Type B pancreatic cell (in vitro differentiated cells): ENCODE data around the gene P2RY11. TPM values are rescaled to one million over a fixed set of nuclear protein-coding genes. Genes with fewer than 3 reads are reported as not detected.

Source experiments
- DNase-seq: peaks from one replicate; pipeline ENCODE4 v3.0.0; 2021; ENCODE audit warnings: mixed read lengths; ENCODE audit not compliant: unreplicated experiment; ENCODE audit errors: extremely low spot score
- H3K27ac Mint-ChIP-seq: 2 replicates; pipeline ENCODE4 v1.8.0; 2021; ENCODE audit warnings: mild to moderate bottlenecking, mixed read lengths
- H3K27me3 Mint-ChIP-seq: 2 replicates; pipeline ENCODE4 v1.8.0; 2021; ENCODE audit warnings: mixed read lengths
- H3K36me3 Mint-ChIP-seq: 2 replicates; pipeline ENCODE4 v1.8.0; 2021; ENCODE audit warnings: mixed read lengths
- H3K4me1 Mint-ChIP-seq: one replicate; pipeline ENCODE4 v1.8.0; 2021; ENCODE audit warnings: mixed read lengths; ENCODE audit not compliant: unreplicated experiment
- H3K4me3 Mint-ChIP-seq: 2 replicates; pipeline ENCODE4 v1.8.0; 2021; ENCODE audit warnings: mild to moderate bottlenecking, mixed read lengths
- H3K9me3 Mint-ChIP-seq: 2 replicates; pipeline ENCODE4 v1.8.0; 2021; ENCODE audit warnings: mixed read lengths
- total RNA-seq: library from RNA; stranded (reverse); gene quantifications from 2 replicates; pipeline ENCODE4 v1.2.1, GENCODE V29; 2021; ENCODE audit warnings: low replicate concordance
- TF ChIP-seq, protein P1 (sequence below): fragments of 200-600 bp; sonication (generic); conservative IDR thresholded peaks from 2 replicates; pipeline ENCODE4 v1.5.0; 2021; ENCODE audit warnings: antibody characterized with exemption, mild to moderate bottlenecking

The P2RY11 gene
- total RNA-seq, 1 donor from 2014 or later: 26.0 TPM

GRCh38 chr19:10141479-10141878 is 30.0 kb downstream of the P2RY11 start:
- Mint-ChIP-seq H3K27me3 (no peaks in the 10 kb centered on the region), H3K27ac (no peak overlapping the region), H3K4me1 (no peaks in the 10 kb centered on the region), H3K4me3 (no peak overlapping the region), H3K9me3 (no peaks in the 10 kb centered on the region), H3K36me3 (peaks cover 6% of the 10 kb centered on the region)
- TF ChIP-seq, protein P1, sequence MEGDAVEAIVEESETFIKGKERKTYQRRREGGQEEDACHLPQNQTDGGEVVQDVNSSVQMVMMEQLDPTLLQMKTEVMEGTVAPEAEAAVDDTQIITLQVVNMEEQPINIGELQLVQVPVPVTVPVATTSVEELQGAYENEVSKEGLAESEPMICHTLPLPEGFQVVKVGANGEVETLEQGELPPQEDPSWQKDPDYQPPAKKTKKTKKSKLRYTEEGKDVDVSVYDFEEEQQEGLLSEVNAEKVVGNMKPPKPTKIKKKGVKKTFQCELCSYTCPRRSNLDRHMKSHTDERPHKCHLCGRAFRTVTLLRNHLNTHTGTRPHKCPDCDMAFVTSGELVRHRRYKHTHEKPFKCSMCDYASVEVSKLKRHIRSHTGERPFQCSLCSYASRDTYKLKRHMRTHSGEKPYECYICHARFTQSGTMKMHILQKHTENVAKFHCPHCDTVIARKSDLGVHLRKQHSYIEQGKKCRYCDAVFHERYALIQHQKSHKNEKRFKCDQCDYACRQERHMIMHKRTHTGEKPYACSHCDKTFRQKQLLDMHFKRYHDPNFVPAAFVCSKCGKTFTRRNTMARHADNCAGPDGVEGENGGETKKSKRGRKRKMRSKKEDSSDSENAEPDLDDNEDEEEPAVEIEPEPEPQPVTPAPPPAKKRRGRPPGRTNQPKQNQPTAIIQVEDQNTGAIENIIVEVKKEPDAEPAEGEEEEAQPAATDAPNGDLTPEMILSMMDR: no peak
- DNase-seq: no peak

- Mint-ChIP-seq H3K27me3 (no peaks in the 10 kb centered on the region), H3K27ac (no peak overlapping the region), H3K9me3 (no peaks in the 10 kb centered on the region), H3K4me3 (no peak overlapping the region), H3K4me1 (no peaks in the 10 kb centered on the region), H3K36me3 (peaks cover 7% of the 10 kb centered on the region)
- no peak for DNase-seq
- TF ChIP-seq, protein P1: no peak
Measured at GRCh38 chr19:10141973-10142372, 30.5 kb downstream of the P2RY11 start.

DNA sequence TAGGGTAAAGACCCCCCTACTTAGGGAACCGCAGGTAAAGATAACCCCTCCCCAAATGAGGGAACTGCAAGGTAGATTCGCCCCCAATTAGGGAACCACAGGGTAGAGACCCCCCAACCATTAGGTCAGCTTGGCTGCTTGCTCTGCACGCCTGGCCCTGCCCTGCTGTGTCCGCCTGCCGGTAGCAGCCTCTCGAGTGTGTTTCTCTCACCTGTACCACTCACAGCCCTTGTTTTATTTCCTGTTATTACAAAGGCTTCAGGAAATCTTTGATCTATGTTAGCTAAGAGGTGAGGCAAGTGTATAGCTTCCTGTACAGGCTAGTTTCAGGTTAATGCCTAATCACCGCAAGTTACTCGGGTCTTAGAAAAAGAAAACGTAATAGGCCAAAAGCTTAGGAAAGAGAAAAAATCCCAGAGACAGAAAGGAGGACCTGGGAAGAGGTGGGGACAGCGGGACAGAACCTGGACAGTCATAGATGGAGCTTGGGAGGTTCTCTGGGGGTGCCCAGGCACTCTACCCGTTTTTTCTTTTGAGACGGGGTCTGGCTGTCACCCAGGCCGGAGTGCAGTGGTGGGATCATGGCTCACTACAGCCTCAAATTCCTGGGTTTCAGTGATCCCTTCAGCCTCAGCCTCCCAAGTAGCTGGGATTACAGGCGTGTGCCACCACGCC is 31.3 kb downstream of the P2RY11 start:
- H3K9me3 Mint-ChIP-seq: no peaks in the 10 kb centered on the region
- H3K4me3 Mint-ChIP-seq: no peak overlapping the region
- TF ChIP-seq, protein P1: no peak
- H3K27me3 Mint-ChIP-seq: no peaks in the 10 kb centered on the region
- peaks cover 7% of the 10 kb centered on the region for H3K36me3 Mint-ChIP-seq
- no peak for DNase-seq
- no peak overlapping the region for H3K27ac Mint-ChIP-seq
- no peaks in the 10 kb centered on the region for H3K4me1 Mint-ChIP-seq

GRCh38 chr19:10143681-10144080 is 32.2 kb downstream of the P2RY11 start:
- no peak overlapping the region for H3K4me3 Mint-ChIP-seq
- DNase-seq: no peak
- TF ChIP-seq, protein P1: no peak
- no peaks in the 10 kb centered on the region for H3K27me3 Mint-ChIP-seq
- H3K36me3 Mint-ChIP-seq: peaks cover 7% of the 10 kb centered on the region
- H3K27ac Mint-ChIP-seq: no peak overlapping the region
- H3K9me3 Mint-ChIP-seq: no peaks in the 10 kb centered on the region
- H3K4me1 Mint-ChIP-seq: no peaks in the 10 kb centered on the region

DNA sequence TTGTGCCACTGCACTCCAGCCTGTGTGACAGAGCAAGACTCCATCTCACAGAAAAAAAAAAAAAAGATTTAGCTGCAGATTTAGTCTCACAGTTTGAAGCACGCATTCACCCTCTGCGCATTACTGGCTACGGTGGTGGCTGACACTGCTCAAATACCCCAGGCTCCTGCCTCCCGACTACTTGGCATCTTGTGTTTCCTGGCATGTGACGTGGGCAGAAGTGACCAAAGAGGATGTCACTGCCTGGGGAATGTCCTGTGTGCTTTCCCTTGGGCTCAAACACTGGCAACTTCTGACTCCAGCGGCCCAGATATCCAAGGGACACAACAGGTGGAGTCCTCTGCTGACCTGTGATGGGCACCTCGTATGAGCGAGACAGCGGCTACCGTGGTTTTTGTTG is 32.9 kb downstream of the P2RY11 start:
- TF ChIP-seq, protein P1: no peak
- no peak overlapping the region for H3K4me3 Mint-ChIP-seq
- peaks cover 7% of the 10 kb centered on the region for H3K36me3 Mint-ChIP-seq
- H3K4me1 Mint-ChIP-seq: no peaks in the 10 kb centered on the region
- H3K27me3 Mint-ChIP-seq: no peaks in the 10 kb centered on the region
- DNase-seq: no peak
- H3K9me3 Mint-ChIP-seq: no peaks in the 10 kb centered on the region
- H3K27ac Mint-ChIP-seq: no peak overlapping the region
